Measurements from ENCODE around the gene KLF18.
A peak's percentile ranks its signal among the peaks of the same experiment; 100 is the strongest.

DNA sequence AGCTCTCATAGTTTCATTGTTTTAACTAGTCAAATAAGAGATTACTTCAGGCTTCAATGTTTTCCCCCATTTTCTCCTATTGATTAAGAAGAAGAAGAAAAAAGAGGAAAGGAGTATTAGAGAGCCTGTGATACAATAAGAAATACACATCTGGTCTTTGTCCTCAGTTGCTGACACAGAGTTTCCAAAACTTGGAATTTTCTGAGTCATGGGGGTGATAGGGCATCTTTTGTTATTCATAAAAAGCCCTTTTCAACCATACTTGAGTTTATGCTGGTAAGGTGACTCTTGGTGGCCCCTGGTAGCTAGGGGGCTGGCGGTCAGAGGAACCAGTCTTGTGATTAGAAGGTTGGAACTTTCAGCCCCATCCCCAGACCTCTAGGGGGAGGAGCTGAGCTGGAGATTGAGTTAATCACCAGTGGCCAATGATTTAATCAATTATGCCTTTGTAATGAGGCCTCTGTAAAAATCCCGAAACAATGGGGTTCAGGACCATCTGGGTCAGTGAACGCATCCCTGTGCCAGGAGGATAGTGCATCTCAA is 28.9 kb upstream of the KLF18 start:
- TF ChIP-seq CTCF (optimal IDR thresholded peaks at IDR 0.05 in 1 of 3, IDR thresholded peaks at IDR 0.05 in 1 of 3, conservative IDR thresholded peaks at IDR 0.05 in 1 of 3; ENCODE audit: extremely low read depth in 1 of 3, insufficient read depth in 2 of 3, low read length in 3 of 3), result peak in 1 of 3 experiments; percentile 10
- TF ChIP-seq EZH2 (IDR thresholded peaks at IDR 0.05; ENCODE audit: low read length), result no peak

Data from keratinocyte (primary cell).